Heart right ventricle (tissue), 16 donors: ENCODE data around the gene BDH1. TPM values are rescaled to one million over a fixed set of nuclear protein-coding genes. Genes with fewer than 3 reads are reported as not detected.
"Not testable (repeated sequence)": the region's sequence is repeated elsewhere in the genome, so short reads cannot be mapped to it uniquely, and the experiment has no call there.

Source experiments
- ATAC-seq, 8 donors: fragments of 200-7000 bp; cut with Tn5 transposase; one replicate each; pipeline ENCODE4 v1.9.1; 2020; ENCODE audit warnings: mild to moderate bottlenecking in 8 of 8, moderate library complexity in 8 of 8, moderate number of reproducible peaks in 1 of 8
- DNase-seq, 2 donors: peaks; one replicate each; pipeline ENCODE4 v3.0.0-alpha.2; 2020
- H3K27ac ChIP-seq, 10 donors: fragments of 200-600 bp; sonication (generic) in 2 of 10; one replicate each; pipeline versions ENCODE4 v1.5.0 to v1.8.0; 2020 to 2022; ENCODE audit warnings: mild to moderate bottlenecking in 3 of 10
- H3K27me3 ChIP-seq, 7 donors: fragments of 200-600 bp; one replicate each; pipeline ENCODE4 v1.8.0; 2021 to 2022; ENCODE audit warnings: mild to moderate bottlenecking in 2 of 7
- H3K36me3 ChIP-seq, 9 donors: fragments of 200-600 bp; sonication (generic) in 1 of 9; one replicate each; pipeline versions ENCODE4 v1.5.0 to v1.8.0; 2020 to 2022; ENCODE audit warnings: mild to moderate bottlenecking in 2 of 9
- H3K4me1 ChIP-seq, 9 donors: fragments of 200-600 bp; sonication (generic) in 1 of 9; one replicate each; pipeline versions ENCODE4 v1.5.0 to v1.8.0; 2020 to 2022; ENCODE audit warnings: mild to moderate bottlenecking in 4 of 9
- H3K4me3 ChIP-seq, 10 donors: fragments of 200-600 bp; sonication (generic) in 2 of 10; one replicate each; pipeline versions ENCODE4 v1.5.0 to v1.8.0; 2020 to 2022; ENCODE audit warnings: mild to moderate bottlenecking in 7 of 10, moderate library complexity in 2 of 10
- H3K9me3 ChIP-seq, 11 donors: fragments of 200-600 bp in 10 of 11; sonication (generic) in 2 of 11; one replicate each; pipeline versions ENCODE4 v1.5.0 to v1.8.0; 2013 to 2022; ENCODE audit warnings: mild to moderate bottlenecking in 2 of 11, control low read depth in 1 of 11, moderate library complexity in 1 of 11
- WGBS, 2 donors: extraction: QIAGEN DNeasy Blood & Tissue Kit; methylation state at CpG; one replicate each; pipeline ENCODE4 v1.1.7; 2013; ENCODE audit warnings: inconsistent platforms in 1 of 2; 5-methylcytosine and 5-hydroxymethylcytosine counted together
- intact Hi-C, 10 donors: fragments of 100-400 bp; cut with DNase I; formaldehyde crosslinking; loops; one replicate each; pipeline versions ENCODE4 v1.11.1 to v1.14.2; 2022
- polyA plus RNA-seq, 2 donors: library from polyadenylated mRNA; stranded (reverse); fragments of 200-250 nt; gene quantifications; one replicate each; pipeline ENCODE4 v1.2.3, GENCODE V29; 2013
- total RNA-seq, 10 donors: library from RNA; stranded (reverse); fragmentation: NEBNext Ultra II Directional in 3 of 10; extraction: Animal tissue kit (Norgen Biotek cat#: 25700) in 3 of 10; gene quantifications; one replicate each; pipeline versions ENCODE4 v1.2.1 to v1.2.4, GENCODE V29; 2021 to 2023
- TF ChIP-seq, protein P1 (sequence below), 9 donors: fragments of 200-600 bp; sonication (generic) in 2 of 9; IDR thresholded peaks; one replicate each; pipeline versions ENCODE4 v1.5.0 to v1.8.0; 2021 to 2022; ENCODE audit warnings: antibody characterized with exemption in 9 of 9, mild to moderate bottlenecking in 5 of 9, moderate library complexity in 1 of 9
- donor health status: Arrhythmogenic right ventricular cardiomyopathy.
- donor health status: ischemic (EF 13 %, LVEDD 7.1; RV severe dilation, severe dysfunction).
- donor health status: healthy with polysubstance abuse.
- donor health status: DM: no; HTN: yes; CAD: no.
- donor health status: DM: no; HTN: no; CAD: no.
- donor health status: ischemic (EF 25% LVEDD 6.9; RV normal size, moderate dysfunction).
- donor health status: ischemic (EF 25% LVEDD 5.7; RV mildly dilated, moderate dysfunction).
- donor health status: healthy.
- donor health status: DM: yes; HTN: yes; CAD: no.
- donor health status: Ischemic cardiomyopathy.
- donor health status: ischemic (EF 35%, LVEDD 5.7; RV mildly dilated, moderate dysfunction).
- donor health status: nonischemic (EF 11% LVEDD 7.7; RV severe dilation, severe dysfunction).
- donor health status: DM: yes; HTN: yes; CAD: no.
- donor health status: PGD.
- donor health status: ischemic (EF 29% LVEDD 5.4; RV normal size, mild dysfunction).
- donor health status: nonischemic (EF 23%, LVEDD 6.1; RV moderate dilation, normal function).

BDH1 gene
- total and polyA plus RNA-seq, 12 donors, result 9.6 to 144 (median 78.0) TPM

DNA sequence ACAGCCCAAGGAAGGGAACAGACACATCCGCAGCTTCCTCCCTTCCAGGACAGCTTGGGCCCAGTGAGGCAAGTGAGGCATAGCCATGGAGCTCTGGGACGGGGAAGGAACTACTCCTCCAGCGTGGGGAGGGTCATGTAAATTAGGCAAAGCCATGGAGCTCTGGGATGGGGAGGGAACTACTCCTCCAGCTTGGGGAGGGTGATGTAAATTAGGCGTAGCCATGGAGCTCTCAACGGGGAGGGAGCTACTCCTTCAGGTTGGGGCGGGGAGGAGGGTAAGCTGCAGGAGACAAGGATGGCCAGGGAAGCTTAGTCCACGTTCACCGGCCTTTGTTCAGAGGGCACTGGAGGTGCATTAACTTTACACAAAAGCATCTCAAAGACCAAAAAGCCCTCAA is 21.1 kb upstream of the BDH1 start:
- peaks cover 0 to 6% (median 0%) of the 10 kb centered on the region in 9 donors for H3K36me3 ChIP-seq

GRCh38 chr3:197575362-197575761 is 19.6 kb upstream of the BDH1 start:
- no peak overlapping the region for H3K4me3 ChIP-seq
- no peak overlapping the region for H3K27ac ChIP-seq
- 90 to 93% methylated on average over 5 of the region's 5 CpGs for WGBS, 2 donors
- no peaks in the 10 kb centered on the region for H3K4me1 ChIP-seq
- H3K36me3 ChIP-seq, result peaks cover 0 to 6% (median 0%) of the 10 kb centered on the region in 9 donors
- TF ChIP-seq, protein P1, sequence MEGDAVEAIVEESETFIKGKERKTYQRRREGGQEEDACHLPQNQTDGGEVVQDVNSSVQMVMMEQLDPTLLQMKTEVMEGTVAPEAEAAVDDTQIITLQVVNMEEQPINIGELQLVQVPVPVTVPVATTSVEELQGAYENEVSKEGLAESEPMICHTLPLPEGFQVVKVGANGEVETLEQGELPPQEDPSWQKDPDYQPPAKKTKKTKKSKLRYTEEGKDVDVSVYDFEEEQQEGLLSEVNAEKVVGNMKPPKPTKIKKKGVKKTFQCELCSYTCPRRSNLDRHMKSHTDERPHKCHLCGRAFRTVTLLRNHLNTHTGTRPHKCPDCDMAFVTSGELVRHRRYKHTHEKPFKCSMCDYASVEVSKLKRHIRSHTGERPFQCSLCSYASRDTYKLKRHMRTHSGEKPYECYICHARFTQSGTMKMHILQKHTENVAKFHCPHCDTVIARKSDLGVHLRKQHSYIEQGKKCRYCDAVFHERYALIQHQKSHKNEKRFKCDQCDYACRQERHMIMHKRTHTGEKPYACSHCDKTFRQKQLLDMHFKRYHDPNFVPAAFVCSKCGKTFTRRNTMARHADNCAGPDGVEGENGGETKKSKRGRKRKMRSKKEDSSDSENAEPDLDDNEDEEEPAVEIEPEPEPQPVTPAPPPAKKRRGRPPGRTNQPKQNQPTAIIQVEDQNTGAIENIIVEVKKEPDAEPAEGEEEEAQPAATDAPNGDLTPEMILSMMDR (IDR thresholded peaks at IDR 0.05), result no peak
- DNase-seq (no peak), ATAC-seq (no peak)
- H3K9me3 ChIP-seq, result peaks cover 0 to 10% (median 0%) of the 10 kb centered on the region in 11 donors
- intact Hi-C loops, result no loop called here
- peaks cover 0 to 13% (median 5%) of the 10 kb centered on the region in 7 donors for H3K27me3 ChIP-seq

More for the DNA sequence above, 21.1 kb upstream of the BDH1 start:
- H3K27ac ChIP-seq, result no peak overlapping the region
- intact Hi-C loops, result no loop called here
- DNase-seq (no peak), ATAC-seq (no peak)
- H3K27me3 ChIP-seq, result peaks cover 0 to 8% (median 0%) of the 10 kb centered on the region in 7 donors
- H3K4me1 ChIP-seq, result no peaks in the 10 kb centered on the region
- no peak overlapping the region for H3K4me3 ChIP-seq
- H3K9me3 ChIP-seq, result peaks cover 0 to 10% (median 0%) of the 10 kb centered on the region in 11 donors
- WGBS, 2 donors, result 83% methylated on average over 8 of the region's 8 CpGs
- TF ChIP-seq, protein P1 (IDR thresholded peaks at IDR 0.05), result no peak

- ATAC-seq, DNase-seq, H3K4me1 ChIP-seq, H3K36me3 ChIP-seq, H3K4me3 ChIP-seq, H3K27ac ChIP-seq, H3K9me3 ChIP-seq, intact Hi-C loops: not testable (repeated sequence)
- WGBS, 2 donors, result 24 to 27% methylated on average over 4 of the region's 4 CpGs
- H3K27me3 ChIP-seq, result peaks cover 0 to 19% (median 9%) of the 10 kb centered on the region in 7 donors
Measured at GRCh38 chr3:197574396-197574991, 18.7 kb upstream of the BDH1 start.

GRCh38 chr3:197573048-197573767 is 17.4 kb upstream of the BDH1 start:
- 72 to 78% methylated on average over 6 of the region's 6 CpGs for WGBS, 2 donors
- Histone ChIP-seq H3K27ac (no peak overlapping the region), H3K9me3 (no peaks in the 10 kb centered on the region), H3K4me1 (no peaks in the 10 kb centered on the region), H3K4me3 (no peak overlapping the region), H3K36me3 (peaks cover 0 to 6% (median 0%) of the 10 kb centered on the region in 9 donors), H3K27me3 (peaks cover 0 to 22% (median 11%) of the 10 kb centered on the region in 7 donors)
- DNase-seq (no peak), ATAC-seq (no peak)
- TF ChIP-seq, protein P1 (IDR thresholded peaks at IDR 0.05), result no peak
- intact Hi-C loops, result no loop called here

DNA sequence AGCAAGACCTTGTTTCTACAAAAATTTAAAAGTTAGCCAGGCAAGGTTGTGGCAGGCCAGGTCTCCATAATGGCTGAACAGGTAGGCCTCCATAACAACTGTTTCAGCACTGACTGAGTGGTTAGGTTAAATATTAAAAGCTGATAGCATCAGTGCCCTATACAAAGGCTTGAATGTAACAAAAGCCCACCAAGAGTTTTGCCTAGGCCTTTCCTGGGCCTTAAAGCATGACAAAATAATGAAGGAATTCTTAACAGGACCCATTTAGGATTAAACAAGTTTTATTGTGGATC is 16.1 kb upstream of the BDH1 start:
- H3K4me3 ChIP-seq, H3K9me3 ChIP-seq, H3K4me1 ChIP-seq, H3K27ac ChIP-seq, ATAC-seq, H3K36me3 ChIP-seq, DNase-seq, intact Hi-C loops: not testable (repeated sequence)
- peaks cover 0 to 26% (median 19%) of the 10 kb centered on the region in 7 donors for H3K27me3 ChIP-seq

- H3K4me3 ChIP-seq, H3K9me3 ChIP-seq, H3K4me1 ChIP-seq, H3K36me3 ChIP-seq, DNase-seq, intact Hi-C loops, ATAC-seq, H3K27ac ChIP-seq: not testable (repeated sequence)
- peaks cover 0 to 26% (median 20%) of the 10 kb centered on the region in 7 donors for H3K27me3 ChIP-seq
- WGBS, 2 donors, result 80 to 84% methylated on average over 4 of the region's 4 CpGs
Measured at GRCh38 chr3:197571074-197571879, 15.5 kb upstream of the BDH1 start.

DNA sequence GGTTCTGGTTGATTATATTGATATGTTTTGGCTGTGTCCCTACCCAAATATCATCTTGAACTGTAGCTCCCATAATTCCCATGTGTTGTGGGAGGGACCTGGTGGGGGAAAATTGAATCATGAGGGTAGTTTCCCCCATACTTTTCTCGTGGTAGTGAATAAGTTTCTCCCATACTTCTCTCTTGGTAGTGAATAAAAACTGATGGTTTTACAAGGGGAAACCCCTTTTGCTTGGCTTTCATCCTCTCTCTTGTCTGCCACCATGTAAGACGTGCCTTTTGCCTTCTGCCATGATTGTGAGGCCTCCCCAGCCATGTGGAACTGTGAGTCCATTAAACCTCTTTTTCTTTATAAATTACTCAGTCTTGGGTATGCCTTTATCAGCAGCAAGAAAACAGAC is 13.7 kb upstream of the BDH1 start:
- intact Hi-C loops, result not testable (repeated sequence)

More for the DNA sequence above, 13.7 kb upstream of the BDH1 start:
- WGBS, 2 donors, result 72 to 82% methylated on average over 2 of the region's 2 CpGs
- not testable (repeated sequence) for H3K36me3 ChIP-seq, H3K27ac ChIP-seq, H3K4me3 ChIP-seq, DNase-seq, ATAC-seq, H3K4me1 ChIP-seq
- Histone ChIP-seq H3K9me3 (peaks cover 0 to 11% (median 0%) of the 10 kb centered on the region in 11 donors), H3K27me3 (peaks cover 0 to 32% (median 20%) of the 10 kb centered on the region in 7 donors)
